ENCODE data around the gene TSSK6.

DNA sequence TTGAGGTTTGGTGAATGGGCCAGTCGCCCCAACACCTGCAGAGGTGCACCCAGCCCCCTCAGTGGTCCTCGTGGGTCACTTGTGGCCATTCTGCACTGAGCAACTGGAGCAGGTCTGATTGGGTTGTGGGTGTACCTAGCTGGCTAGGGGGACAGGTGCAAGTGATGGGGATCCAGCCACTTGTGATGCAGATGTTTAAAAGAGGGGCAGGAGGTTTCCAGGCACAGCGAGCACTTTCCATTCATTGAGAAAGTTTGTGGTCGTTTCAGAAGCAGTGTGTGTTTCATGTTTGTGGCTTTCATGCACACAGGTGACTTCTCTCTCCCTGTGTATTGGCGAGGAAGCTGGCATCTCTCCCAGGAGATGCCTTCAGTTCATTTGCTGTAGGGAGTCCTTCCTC lies 34.7 kb downstream of the TSSK6 start:
- TF ChIP-seq POLR2A (IDR thresholded peaks at IDR 0.05), result no peak
- TF ChIP-seq POLR2AphosphoS5 (IDR thresholded peaks at IDR 0.05), result no peak
